ENCODE data around the gene ELFN1. TPM values are rescaled to one million over a fixed set of nuclear protein-coding genes. Genes with fewer than 3 reads are reported as not detected.
A peak's percentile ranks its signal among the peaks of the same experiment; 100 is the strongest.

Gene ELFN1
- total and polyA plus RNA-seq, 9 of the 15 experiments (the other 6 are each of a cell fraction or from before 2014, with no cell fraction given): 0.04 to 0.64 (median 0.18) TPM; not detected in 2

- TF ChIP-seq, protein P1, sequence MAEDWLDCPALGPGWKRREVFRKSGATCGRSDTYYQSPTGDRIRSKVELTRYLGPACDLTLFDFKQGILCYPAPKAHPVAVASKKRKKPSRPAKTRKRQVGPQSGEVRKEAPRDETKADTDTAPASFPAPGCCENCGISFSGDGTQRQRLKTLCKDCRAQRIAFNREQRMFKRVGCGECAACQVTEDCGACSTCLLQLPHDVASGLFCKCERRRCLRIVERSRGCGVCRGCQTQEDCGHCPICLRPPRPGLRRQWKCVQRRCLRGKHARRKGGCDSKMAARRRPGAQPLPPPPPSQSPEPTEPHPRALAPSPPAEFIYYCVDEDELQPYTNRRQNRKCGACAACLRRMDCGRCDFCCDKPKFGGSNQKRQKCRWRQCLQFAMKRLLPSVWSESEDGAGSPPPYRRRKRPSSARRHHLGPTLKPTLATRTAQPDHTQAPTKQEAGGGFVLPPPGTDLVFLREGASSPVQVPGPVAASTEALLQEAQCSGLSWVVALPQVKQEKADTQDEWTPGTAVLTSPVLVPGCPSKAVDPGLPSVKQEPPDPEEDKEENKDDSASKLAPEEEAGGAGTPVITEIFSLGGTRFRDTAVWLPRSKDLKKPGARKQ (CRISPR knock-in tag; IDR thresholded peaks at IDR 0.05): no peak
- no peak for TF ChIP-seq CBX3 (IDR thresholded peaks at IDR 0.05; ENCODE audit: borderline replicate concordance in 1 of 2, low read length in 2 of 2)
- peak; percentile 89 for TF ChIP-seq ZKSCAN8 (CRISPR knock-in tag; IDR thresholded peaks at IDR 0.05)
- no peak for TF ChIP-seq SMARCA4 (IDR thresholded peaks at IDR 0.05)
- TF ChIP-seq, protein P2, sequence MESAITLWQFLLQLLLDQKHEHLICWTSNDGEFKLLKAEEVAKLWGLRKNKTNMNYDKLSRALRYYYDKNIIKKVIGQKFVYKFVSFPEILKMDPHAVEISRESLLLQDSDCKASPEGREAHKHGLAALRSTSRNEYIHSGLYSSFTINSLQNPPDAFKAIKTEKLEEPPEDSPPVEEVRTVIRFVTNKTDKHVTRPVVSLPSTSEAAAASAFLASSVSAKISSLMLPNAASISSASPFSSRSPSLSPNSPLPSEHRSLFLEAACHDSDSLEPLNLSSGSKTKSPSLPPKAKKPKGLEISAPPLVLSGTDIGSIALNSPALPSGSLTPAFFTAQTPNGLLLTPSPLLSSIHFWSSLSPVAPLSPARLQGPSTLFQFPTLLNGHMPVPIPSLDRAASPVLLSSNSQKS (CRISPR knock-in tag; IDR thresholded peaks at IDR 0.05): no peak
- no peak for TF ChIP-seq DACH1 (IDR thresholded peaks at IDR 0.05; ENCODE audit: partially characterized antibody)
- TF ChIP-seq HDAC1 (IDR thresholded peaks at IDR 0.05): peak in 1 of 2 experiments; percentile 18; a peak in 1 of 4 replicates
- TF ChIP-seq NCOA2 (IDR thresholded peaks at IDR 0.05; ENCODE audit: partially characterized antibody in 2 of 2): no peak
- no peak for TF ChIP-seq ZNF121 (CRISPR knock-in tag; conservative IDR thresholded peaks at IDR 0.05)
Observed at GRCh38 chr7:1695800-1696454, 25.9 kb downstream of the ELFN1 start (continued).
